ENCODE measurements around the gene SCAF8.

- no peak for TF ChIP-seq CTCF (conservative IDR thresholded peaks at IDR 0.05; ENCODE audit: low read depth, low read length)
- no peak for TF ChIP-seq MXI1 (IDR thresholded peaks at IDR 0.05; ENCODE audit: borderline replicate concordance, low read depth, low read length)
- no peak for TF ChIP-seq CEBPB (IDR thresholded peaks at IDR 0.05; ENCODE audit: low read depth, low read length)
- TF ChIP-seq USF2 (IDR thresholded peaks at IDR 0.05; ENCODE audit: low read depth, low read length) = no peak
- TF ChIP-seq POLR2A (IDR thresholded peaks at IDR 0.05; ENCODE audit: low read depth, low read length) = no peak
- no peak for TF ChIP-seq CHD1 (IDR thresholded peaks at IDR 0.05; ENCODE audit: low read depth, low read length)
Measured at GRCh38 chr6:154765273-154765672, 32.1 kb downstream of the SCAF8 start.
